Endothelial cell of hepatic sinusoid (primary cell): Measurements from ENCODE around the gene SPAG6.

Experiments
- in situ Hi-C: cut with HindIII; loops from 2 replicates; pipeline ENCODE4 v1.10.0; 2017; ENCODE audit warnings: low sequenced_read_pairs

The SPAG6 gene

GRCh38 chr10:22458272-22459038 lies 113.2 kb downstream of the SPAG6 start:
- in situ Hi-C loops: no loop called here

GRCh38 chr10:22459496-22459895 lies 114.2 kb downstream of the SPAG6 start:
- in situ Hi-C loops: no loop called here

GRCh38 chr10:22460101-22460500 lies 114.8 kb downstream of the SPAG6 start:
- in situ Hi-C loops: no loop called here

GRCh38 chr10:22460531-22461403 lies 115.5 kb downstream of the SPAG6 start:
- in situ Hi-C loops: no loop called here

GRCh38 chr10:22461891-22462290 lies 116.6 kb downstream of the SPAG6 start:
- in situ Hi-C loops: no loop called here

GRCh38 chr10:22463255-22463654 lies 118.0 kb downstream of the SPAG6 start:
- in situ Hi-C loops: no loop called here

- in situ Hi-C loops: no loop called here
Observed at GRCh38 chr10:22464966-22465629, 119.8 kb downstream of the SPAG6 start.

GRCh38 chr10:22466763-22467334 lies 121.6 kb downstream of the SPAG6 start:
- in situ Hi-C loops: no loop called here
